HG03565 (cell line): ENCODE data around the gene DAD1.
"Not testable (repeated sequence)": the region's sequence is repeated elsewhere in the genome, so short reads cannot be mapped to it uniquely, and the experiment has no call there.

ENCODE experiments used
- ATAC-seq: cut with Tn5 transposase; IDR thresholded peaks from one replicate; pipeline ENCODE4 v1.9.1; 2021; ENCODE audit warnings: mild to moderate bottlenecking, moderate library complexity; ENCODE audit not compliant: unreplicated experiment

The DAD1 gene

GRCh38 chr14:22553861-22554497, 35.0 kb downstream of the DAD1 start:
- ATAC-seq: not testable (repeated sequence)

DNA sequence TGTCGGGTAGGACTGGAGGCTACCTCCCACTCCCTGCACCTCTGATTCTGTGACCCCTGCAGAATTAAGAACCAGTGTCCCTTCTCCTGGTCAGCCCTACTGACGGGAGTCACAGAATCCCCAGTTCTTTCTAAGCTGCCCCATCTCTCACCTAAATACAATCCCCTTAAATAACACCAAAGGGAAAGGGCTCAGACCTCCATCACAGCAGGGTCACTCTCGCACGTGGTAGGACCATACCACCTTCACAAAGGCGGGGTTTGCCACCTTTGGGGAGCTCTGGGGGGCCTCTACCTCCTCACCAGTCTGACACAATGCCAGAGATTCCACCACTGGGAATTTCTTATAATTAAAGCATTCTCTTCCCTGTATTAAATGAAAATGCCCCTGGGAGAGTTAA, 35.6 kb downstream of the DAD1 start:
- ATAC-seq: no peak

DNA sequence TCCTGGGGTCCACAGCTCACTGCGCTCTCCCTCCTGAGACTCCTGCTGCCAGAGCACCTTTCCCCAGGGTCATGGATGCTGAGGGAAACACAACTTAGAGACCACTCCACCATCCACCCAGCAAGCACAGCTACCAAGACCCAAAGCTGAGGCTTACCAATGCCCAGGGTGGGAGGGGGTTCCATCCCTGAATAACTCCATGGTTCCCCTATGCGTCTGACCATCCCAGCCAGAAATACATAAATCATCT, 36.3 kb downstream of the DAD1 start:
- no peak for ATAC-seq

- ATAC-seq: no peak
These were observed 36.8 kb downstream of the DAD1 start for GRCh38 chr14:22552001-22552826.

- no peak for ATAC-seq
These were observed 37.4 kb downstream of the DAD1 start for GRCh38 chr14:22551605-22551997.

DNA sequence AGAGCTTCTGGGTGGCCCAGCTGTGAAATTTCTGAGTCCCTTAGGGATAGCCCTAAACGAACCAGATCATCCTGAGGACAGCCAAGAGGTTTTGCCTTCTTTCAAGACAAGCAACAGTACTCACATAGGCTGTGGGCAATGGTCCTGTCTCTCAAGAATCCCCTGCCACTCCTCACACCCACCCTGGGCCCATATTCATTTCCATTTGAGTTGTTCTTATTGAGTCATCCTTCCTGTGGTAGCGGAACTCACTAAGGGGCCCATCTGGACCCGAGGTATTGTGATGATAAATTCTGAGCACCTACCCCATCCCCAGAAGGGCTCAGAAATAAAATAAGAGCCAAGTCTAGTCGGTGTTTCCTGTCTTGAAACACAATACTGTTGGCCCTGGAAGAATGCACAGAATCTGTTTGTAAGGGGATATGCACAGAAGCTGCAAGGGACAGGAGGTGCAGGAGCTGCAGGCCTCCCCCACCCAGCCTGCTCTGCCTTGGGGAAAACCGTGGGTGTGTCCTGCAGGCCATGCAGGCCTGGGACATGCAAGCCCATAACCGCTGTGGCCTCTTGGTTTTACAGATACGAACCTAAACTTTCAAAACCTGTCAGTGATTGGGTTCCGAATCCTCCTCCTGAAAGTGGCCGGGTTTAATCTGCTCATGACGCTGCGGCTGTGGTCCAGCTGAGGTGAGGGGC, 38.9 kb downstream of the DAD1 start:
- ATAC-seq: peak; percentile 44

DNA sequence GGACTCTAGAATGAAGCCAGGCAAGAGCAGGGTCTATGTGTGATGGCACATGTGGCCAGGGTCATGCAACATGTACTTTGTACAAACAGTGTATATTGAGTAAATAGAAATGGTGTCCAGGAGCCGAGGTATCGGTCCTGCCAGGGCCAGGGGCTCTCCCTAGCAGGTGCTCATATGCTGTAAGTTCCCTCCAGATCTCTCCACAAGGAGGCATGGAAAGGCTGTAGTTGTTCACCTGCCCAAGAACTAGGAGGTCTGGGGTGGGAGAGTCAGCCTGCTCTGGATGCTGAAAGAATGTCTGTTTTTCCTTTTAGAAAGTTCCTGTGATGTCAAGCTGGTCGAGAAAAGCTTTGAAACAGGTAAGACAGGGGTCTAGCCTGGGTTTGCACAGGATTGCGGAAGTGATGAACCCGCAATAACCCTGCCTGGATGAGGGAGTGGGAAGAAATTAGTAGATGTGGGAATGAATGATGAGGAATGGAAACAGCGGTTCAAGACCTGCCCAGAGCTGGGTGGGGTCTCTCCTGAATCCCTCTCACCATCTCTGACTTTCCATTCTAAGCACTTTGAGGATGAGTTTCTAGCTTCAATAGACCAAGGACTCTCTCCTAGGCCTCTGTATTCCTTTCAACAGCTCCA, 39.6 kb downstream of the DAD1 start:
- ATAC-seq: no peak

- ATAC-seq: no peak
These were observed 40.9 kb downstream of the DAD1 start for GRCh38 chr14:22547948-22548750.

GRCh38 chr14:22547313-22547947, 41.6 kb downstream of the DAD1 start:
- no peak for ATAC-seq

GRCh38 chr14:22546722-22547071, 42.3 kb downstream of the DAD1 start:
- no peak for ATAC-seq

GRCh38 chr14:22545842-22546721, 42.9 kb downstream of the DAD1 start:
- no peak for ATAC-seq

DNA sequence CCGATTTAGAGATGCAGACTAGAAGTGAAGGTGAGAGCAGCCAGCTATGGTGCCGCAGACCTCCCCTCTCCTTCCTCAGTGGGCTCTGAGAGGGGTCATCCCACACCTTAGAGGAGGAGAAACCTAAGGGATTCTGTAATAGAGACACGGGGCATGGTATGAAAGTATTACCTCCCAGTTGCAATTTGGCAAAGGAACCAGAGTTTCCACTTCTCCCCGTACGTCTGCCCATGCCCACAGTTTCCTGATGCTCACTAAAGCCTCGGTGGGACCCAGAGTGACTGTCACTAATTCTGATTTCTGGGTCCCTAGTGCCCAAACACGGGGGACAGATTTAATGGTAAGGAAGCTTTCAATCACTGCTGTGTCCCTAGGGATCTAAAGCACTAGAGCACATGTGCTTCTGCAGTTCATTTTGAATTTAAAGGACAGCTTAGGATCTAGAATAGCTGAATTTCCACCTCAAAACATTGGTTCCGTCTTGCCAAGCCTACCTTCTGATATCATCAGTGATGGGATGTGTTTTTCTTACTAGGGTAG, 44.1 kb downstream of the DAD1 start:
- no peak for ATAC-seq

DNA sequence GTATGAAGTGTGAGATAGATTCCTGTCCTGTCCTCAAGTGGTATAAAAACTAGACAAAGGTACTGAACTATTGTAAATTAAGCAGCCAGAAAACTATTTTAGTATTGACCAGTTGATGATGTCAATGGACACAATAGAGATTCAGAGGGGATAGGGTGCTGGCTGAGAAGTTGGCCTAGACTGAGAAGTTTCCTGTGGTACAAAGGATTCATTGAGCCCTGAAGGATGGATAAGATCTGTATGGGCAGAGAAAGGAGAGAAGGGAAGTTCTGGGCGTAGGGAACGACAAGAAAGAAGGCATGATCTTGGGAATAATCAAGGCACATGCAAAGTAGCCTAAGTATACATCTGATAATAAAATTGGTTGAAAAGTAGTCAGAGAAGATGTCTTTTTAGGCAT, 44.6 kb downstream of the DAD1 start:
- ATAC-seq: no peak

GRCh38 chr14:22543570-22544357, 45.3 kb downstream of the DAD1 start:
- ATAC-seq: not testable (repeated sequence)

GRCh38 chr14:22542360-22542759, 46.7 kb downstream of the DAD1 start:
- ATAC-seq: no peak

DNA sequence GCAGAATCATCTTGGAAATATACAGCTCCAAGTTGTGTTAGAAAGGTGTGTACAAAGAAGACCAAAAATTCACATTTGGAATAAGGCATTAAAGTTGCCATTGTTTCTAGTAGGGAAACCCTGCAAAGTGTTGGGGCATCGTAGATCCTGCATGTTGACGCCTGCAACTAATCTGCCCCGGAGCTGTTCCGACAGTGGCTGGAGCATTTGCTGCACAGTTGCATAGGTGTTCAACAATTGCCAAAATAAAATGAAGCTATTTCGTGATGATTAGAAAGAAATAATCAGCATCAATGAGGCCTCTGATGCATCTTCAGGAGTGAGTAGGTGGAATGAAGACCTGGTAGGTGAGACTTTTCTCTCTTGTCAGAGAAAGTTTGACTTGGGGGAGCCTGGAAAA, 47.3 kb downstream of the DAD1 start:
- no peak for ATAC-seq

GRCh38 chr14:22540811-22541360, 48.1 kb downstream of the DAD1 start:
- no peak for ATAC-seq

- ATAC-seq: no peak
These were observed 48.7 kb downstream of the DAD1 start for GRCh38 chr14:22540293-22540692.
